Activated T-helper 1 cell treated with anti-CD3 and anti-CD28 coated beads, Interleukin-2, amount 50 U/mL, for 16 hours (primary cell): ENCODE data around the gene SMIM28.

Source experiments
- DNase-seq, 2 donors: peaks; one replicate each; pipeline ENCODE4 v3.0.0-alpha.2; 2020; ENCODE audit warnings: low read depth in 1 of 2, low spot score in 1 of 2

SMIM28 gene

GRCh38 chr6:138427701-138428100, 50.0 kb downstream of the SMIM28 start:
- no peak for DNase-seq

DNA sequence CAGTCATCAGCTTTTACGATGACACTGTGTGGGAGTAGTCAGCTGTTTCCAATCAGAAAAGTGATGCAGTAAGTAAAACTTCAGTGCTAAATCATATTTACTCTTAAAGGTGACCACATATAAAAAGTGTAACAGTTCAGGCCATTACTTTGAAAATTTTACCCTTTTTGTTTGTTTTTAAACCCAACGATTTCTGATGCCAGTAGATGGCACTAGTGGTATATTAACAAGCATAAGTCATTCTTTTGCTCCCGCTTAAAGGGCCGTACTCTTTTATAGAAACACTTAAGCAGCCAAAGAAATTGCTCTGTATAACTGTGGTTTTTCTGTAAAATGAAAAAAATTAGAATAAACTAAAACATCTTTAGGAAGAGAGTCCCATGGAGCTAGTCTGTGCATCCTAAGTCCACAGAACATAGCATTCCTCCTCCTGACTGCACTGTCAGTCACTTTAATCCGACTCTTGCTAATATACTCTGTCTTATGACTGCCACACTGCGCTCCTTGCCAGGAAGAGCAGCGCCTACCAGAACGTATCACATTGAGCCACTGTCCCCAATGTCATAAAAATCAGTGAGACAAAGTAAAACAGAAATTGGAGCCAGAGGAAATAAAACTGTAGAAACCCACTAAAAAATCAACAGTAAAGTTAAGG, 51.4 kb downstream of the SMIM28 start:
- DNase-seq, result no peak

GRCh38 chr6:138429761-138430160, 52.1 kb downstream of the SMIM28 start:
- no peak for DNase-seq

- DNase-seq, result no peak
These were observed 52.8 kb downstream of the SMIM28 start for GRCh38 chr6:138430361-138431145.

- DNase-seq, result no peak
These were observed 53.8 kb downstream of the SMIM28 start for GRCh38 chr6:138431256-138432062.

DNA sequence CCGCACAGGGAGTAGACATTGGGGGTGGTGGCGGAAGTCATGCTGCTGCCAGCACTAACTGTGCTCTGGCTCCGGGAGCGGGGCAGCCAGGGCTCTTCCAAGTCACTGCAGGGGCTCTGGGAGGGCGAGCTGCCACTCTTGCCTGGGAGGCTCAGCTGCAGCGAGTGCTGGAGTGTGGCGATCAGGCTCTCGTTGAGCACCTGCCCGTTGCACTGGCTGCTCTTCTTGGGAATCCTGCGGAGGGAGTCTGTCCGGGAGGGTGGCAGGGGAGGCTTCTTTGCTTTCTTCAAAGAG, 54.3 kb downstream of the SMIM28 start:
- DNase-seq, result no peak
